Measurements from ENCODE around the gene NUP153. TPM values are rescaled to one million over a fixed set of nuclear protein-coding genes. Genes with fewer than 3 reads are reported as not detected.

NUP153 gene
- total RNA-seq, 1 donor from 2014 or later = 30.7 TPM

DNA sequence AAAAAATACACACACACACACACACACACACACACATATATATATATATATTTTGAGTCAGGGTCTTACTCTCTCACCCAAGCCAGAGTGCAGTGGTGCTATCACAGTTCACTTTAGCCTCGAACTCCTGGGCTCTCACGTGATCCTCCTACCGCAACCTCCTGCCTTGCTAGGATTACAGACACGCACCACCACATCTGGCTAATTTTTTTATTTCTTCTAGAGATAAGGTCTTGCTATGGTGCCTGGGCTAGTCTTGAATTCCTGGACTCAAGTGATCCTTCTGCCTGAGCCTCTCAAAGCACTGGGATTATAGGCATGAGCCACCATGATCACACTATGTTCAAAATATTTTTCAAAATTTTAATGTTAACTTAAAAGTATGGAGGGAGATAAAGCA is 43.5 kb downstream of the NUP153 start:
- TF ChIP-seq, protein P1, sequence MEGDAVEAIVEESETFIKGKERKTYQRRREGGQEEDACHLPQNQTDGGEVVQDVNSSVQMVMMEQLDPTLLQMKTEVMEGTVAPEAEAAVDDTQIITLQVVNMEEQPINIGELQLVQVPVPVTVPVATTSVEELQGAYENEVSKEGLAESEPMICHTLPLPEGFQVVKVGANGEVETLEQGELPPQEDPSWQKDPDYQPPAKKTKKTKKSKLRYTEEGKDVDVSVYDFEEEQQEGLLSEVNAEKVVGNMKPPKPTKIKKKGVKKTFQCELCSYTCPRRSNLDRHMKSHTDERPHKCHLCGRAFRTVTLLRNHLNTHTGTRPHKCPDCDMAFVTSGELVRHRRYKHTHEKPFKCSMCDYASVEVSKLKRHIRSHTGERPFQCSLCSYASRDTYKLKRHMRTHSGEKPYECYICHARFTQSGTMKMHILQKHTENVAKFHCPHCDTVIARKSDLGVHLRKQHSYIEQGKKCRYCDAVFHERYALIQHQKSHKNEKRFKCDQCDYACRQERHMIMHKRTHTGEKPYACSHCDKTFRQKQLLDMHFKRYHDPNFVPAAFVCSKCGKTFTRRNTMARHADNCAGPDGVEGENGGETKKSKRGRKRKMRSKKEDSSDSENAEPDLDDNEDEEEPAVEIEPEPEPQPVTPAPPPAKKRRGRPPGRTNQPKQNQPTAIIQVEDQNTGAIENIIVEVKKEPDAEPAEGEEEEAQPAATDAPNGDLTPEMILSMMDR (conservative IDR thresholded peaks at IDR 0.05; ENCODE audit: low read depth, low read length) = no peak
- DNase-seq (ENCODE audit: low read depth) = no peak
- H3K4me3 ChIP-seq (ENCODE audit: low read depth, low read length) = no peak overlapping the region

DNA sequence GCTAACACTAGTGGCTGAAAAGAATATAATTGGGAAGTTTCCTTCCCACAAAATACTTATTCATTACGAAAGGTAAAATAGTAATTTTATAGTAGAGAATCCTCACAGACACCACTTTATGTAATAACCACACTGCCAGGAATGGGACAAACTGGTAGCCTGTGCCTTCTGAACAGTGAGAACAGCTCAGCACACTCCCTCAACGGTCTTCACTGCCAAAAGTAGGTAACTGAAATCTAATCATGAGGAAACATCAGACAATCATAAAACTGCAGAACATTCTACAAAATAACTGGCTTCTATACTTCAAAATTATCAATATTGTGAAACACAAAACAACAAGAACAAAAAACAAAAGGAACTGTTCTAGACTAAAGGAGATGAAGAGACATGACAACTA is 44.1 kb downstream of the NUP153 start:
- no peak overlapping the region for H3K4me3 ChIP-seq (ENCODE audit: low read depth, low read length)
- TF ChIP-seq, protein P1 (conservative IDR thresholded peaks at IDR 0.05; ENCODE audit: low read depth, low read length) = no peak
- DNase-seq (ENCODE audit: low read depth) = no peak

DNA sequence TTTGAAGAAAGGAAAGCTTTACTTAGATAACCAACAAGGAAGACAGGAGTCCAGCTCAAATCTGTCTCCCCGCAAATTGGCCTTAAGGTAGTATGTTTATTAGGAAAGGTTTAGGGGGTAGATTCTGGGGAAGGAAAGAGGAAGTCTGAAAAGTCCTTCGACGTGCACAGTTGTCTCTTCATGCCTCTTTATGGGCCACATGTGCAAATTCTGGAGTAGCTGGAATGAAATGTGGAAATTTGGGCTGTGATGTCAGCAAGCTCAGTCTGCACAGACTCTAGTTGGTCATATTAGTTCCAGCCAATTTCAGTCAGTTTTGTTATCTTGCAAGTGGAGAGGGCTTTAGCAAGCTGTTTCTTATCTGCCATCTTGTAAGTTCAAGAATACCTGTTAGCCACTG is 50.1 kb downstream of the NUP153 start:
- TF ChIP-seq, protein P1 (conservative IDR thresholded peaks at IDR 0.05; ENCODE audit: low read depth, low read length) = no peak
- H3K4me3 ChIP-seq (ENCODE audit: low read depth, low read length) = no peak overlapping the region
- DNase-seq (ENCODE audit: low read depth) = no peak

DNA sequence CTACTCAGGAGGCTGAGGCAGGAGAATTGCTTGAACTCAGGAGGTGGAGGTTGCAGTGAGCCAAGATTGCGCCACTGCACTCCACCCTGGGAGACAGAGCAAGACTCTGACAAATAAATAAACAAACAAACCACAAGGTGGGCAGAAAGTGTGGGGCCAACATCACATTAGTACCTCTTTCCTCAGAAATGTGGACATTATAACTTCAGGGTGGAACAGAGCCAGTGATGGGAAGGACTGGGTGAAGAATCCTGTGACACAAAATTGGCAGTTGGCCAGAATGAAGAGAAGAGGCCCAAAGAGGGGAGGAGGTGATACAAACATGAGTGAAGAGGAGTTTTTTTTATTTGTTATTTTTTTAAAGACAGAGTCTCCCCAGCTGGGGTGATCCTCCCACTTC is 50.6 kb downstream of the NUP153 start:
- TF ChIP-seq, protein P1 (conservative IDR thresholded peaks at IDR 0.05; ENCODE audit: low read depth, low read length) = no peak
- DNase-seq (ENCODE audit: low read depth) = no peak
- H3K4me3 ChIP-seq (ENCODE audit: low read depth, low read length) = no peak overlapping the region

DNA sequence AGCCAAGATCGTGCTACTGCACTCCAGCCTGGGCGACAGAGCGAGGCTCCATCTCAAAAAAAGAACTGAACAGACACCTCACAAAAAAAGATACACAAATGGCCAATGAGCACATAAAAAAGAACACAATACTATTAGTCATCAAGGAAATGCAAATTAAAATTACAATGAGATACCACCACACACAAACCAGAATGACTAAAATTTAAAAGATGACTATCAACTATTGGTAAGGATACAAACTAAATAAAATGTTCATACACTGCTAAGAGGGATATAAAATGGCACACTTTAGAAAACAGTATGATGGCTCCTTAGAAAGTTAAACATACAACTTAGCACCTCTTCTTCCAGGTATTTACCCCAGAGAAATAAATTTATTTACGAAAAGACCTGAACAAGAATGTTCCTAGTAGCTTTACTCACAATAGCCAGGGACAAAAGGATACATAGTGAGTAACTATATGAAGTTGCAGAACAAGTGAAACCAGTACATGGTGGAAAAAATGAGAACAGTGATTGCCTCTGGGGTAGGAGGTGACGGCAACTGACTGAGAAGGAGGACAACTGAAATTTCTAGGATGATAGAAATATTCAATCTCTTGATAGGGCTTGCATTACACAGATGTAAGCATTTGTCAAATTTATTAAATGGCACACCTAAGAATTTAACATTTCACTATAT is 53.4 kb downstream of the NUP153 start:
- DNase-seq (ENCODE audit: low read depth) = no peak
- TF ChIP-seq, protein P1 (conservative IDR thresholded peaks at IDR 0.05; ENCODE audit: low read depth, low read length) = no peak
- H3K4me3 ChIP-seq (ENCODE audit: low read depth, low read length) = no peak overlapping the region

DNA sequence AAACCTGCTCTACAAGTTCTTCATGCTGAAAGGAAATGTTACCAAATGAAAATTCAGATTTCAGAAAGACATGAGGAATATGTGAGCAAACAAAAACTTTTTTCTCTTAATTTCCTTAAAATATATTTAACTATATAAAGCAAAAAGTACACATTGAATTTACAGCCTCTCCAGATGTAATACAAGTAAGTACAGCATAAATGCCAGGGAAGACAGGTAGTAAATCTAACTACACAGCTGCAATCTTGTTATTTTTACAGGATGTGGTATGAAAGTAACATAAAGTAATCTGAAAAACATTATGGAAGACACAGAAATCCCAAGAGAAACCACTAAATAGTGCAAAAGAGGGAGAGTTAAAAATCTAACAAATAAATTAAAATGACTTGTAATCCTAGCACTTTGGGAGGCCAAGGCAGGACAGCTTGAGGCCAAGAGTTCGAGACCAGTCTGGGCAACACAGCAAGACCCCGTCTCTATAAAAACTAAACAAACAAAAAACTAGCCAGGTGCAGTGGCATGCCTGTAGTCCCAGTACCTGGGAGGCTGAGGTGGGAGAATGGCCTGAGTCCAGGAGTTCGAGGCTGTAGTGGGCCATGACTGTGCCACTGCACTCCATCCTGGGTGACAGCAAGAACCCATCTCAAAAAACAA is 55.9 kb downstream of the NUP153 start:
- TF ChIP-seq, protein P1 (conservative IDR thresholded peaks at IDR 0.05; ENCODE audit: low read depth, low read length) = no peak
- no peak for DNase-seq (ENCODE audit: low read depth)
- no peak overlapping the region for H3K4me3 ChIP-seq (ENCODE audit: low read depth, low read length)

DNA sequence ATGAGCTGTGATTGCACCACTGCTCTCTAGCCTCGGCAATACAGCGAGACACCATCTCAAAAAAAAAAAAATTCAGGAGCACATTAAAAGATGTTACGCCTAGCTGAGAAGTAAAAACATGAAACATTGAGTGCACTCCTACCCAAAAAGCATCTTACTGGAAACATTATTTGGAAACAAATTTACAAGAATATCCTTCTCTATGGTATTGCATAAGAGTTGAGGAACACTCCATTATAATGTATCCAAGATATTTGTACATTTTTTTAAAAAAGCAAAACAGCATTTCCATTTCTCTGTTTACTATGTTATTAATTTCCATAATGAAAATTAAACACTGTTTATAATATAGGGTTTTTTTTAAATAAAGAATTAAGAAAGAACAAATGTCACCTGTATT is 58.0 kb downstream of the NUP153 start:
- no peak for DNase-seq (ENCODE audit: low read depth)
- TF ChIP-seq, protein P1 (conservative IDR thresholded peaks at IDR 0.05; ENCODE audit: low read depth, low read length) = no peak
- H3K4me3 ChIP-seq (ENCODE audit: low read depth, low read length) = no peak overlapping the region
